Measurements from ENCODE around the gene SUGCT. TPM values are rescaled to one million over a fixed set of nuclear protein-coding genes. Genes with fewer than 3 reads are reported as not detected.

SUGCT gene
- total and polyA plus RNA-seq, 2 of the 13 experiments (the other 11 are each of a cell fraction or from before 2014, with no cell fraction given): 10.1 to 22.2 TPM

- no peaks in the 10 kb centered on the region for H3K27me3 ChIP-seq (ENCODE audit: control insufficient read depth in 1 of 2, insufficient read depth in 2 of 2, low read length in 2 of 2)
- POLR2A ChIA-PET: no interaction called here
- intact Hi-C loops (cut with micrococcal nuclease; ENCODE audit: unreplicated experiment) (no loop called here), in situ Hi-C loops (cut with HindIII; ENCODE audit: extremely low pct_ligation_motif_present, low pct_unique_long_range_greater_than_20kb) (no loop called here)
- 98% methylated on average over 2 of the region's 2 CpGs for WGBS (ENCODE audit: low lambda C conversion rate)
- no peak for DNase-seq (ENCODE audit: low spot score)
- ATAC-seq: no peak
- no peaks in the 10 kb centered on the region for H4K20me1 ChIP-seq (ENCODE audit: insufficient read depth, low read length)
- H3K4me3 ChIP-seq (replicated peaks in 1 of 3; ENCODE audit: insufficient read depth in 1 of 3, low read depth in 2 of 3, low read length in 3 of 3): no peak overlapping the region
- H2AFZ ChIP-seq (ENCODE audit: low read length): no peak overlapping the region
- no peak for FAIRE-seq
- H3K4me1 ChIP-seq (ENCODE audit: insufficient read depth, low read length): peaks cover 3% of the 10 kb centered on the region; the same call in 1 of the 2 replicates
- no TSS peak for BruUV-seq (replicated peaks)
- CTCF ChIA-PET (ENCODE audit: low intra/inter-chr PET ratio, low total read pairs): no interaction called here
- no peaks in the 10 kb centered on the region for H3K9me3 ChIP-seq (ENCODE audit: low read length)
- no peaks in the 10 kb centered on the region for H3K36me3 ChIP-seq (replicated peaks in 1 of 2; ENCODE audit: control insufficient read depth in 1 of 2, insufficient read depth in 2 of 2, low read length in 2 of 2)
- no peak overlapping the region for H3K4me2 ChIP-seq (ENCODE audit: low read depth, low read length)
- H3K9ac ChIP-seq (ENCODE audit: insufficient read depth, low read depth, low read length): no peak overlapping the region
- H3K27ac ChIP-seq (ENCODE audit: extremely low read length, insufficient read depth, low read length): no peak overlapping the region
- H3K79me2 ChIP-seq (ENCODE audit: insufficient read depth, low read length): no peaks in the 10 kb centered on the region
- TF ChIP-seq ZNF143 (CRISPR knock-in tag; IDR thresholded peaks at IDR 0.05): no peak
- TF ChIP-seq ZNF878 (CRISPR knock-in tag; IDR thresholded peaks at IDR 0.05): no peak
- TF ChIP-seq HES4 (CRISPR knock-in tag; IDR thresholded peaks at IDR 0.05; ENCODE audit: borderline replicate concordance): no peak
These were observed 587.4 kb downstream of the SUGCT start for GRCh38 chr7:40722242-40722641.

DNA sequence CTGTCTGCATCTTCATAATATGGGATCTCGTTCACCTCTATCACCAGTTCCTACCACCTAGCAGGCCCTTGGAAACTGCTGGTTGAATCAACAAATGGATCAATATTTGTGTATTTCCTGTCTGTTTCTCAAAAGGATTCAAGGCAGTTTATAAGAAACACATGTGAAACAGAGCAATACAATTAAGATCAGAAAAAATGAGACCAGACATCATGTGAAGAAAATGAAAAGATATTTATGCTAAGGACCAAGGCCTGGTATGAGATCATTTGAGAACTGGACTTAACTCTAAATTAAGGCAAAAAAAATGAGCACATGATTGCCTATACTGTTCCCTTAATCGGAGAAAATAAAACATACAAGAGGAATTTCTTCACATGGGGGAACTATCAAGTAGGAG is 589.0 kb downstream of the SUGCT start:
- WGBS (ENCODE audit: low lambda C conversion rate): 92% methylated on average over 2 of the region's 2 CpGs
- Histone ChIP-seq H3K9ac (ENCODE audit: insufficient read depth, low read depth, low read length) (no peak overlapping the region), H2AFZ (ENCODE audit: low read length) (no peak overlapping the region), H3K4me2 (ENCODE audit: low read depth, low read length) (no peak overlapping the region), H3K36me3 (replicated peaks in 1 of 2; ENCODE audit: control insufficient read depth in 1 of 2, insufficient read depth in 2 of 2, low read length in 2 of 2) (no peaks in the 10 kb centered on the region), H3K4me3 (replicated peaks in 1 of 3; ENCODE audit: insufficient read depth in 1 of 3, low read depth in 2 of 3, low read length in 3 of 3) (no peak overlapping the region), H4K20me1 (ENCODE audit: insufficient read depth, low read length) (no peaks in the 10 kb centered on the region), H3K27ac (ENCODE audit: extremely low read length, insufficient read depth, low read length) (no peak overlapping the region), H3K9me3 (ENCODE audit: low read length) (no peaks in the 10 kb centered on the region), H3K4me1 (ENCODE audit: insufficient read depth, low read length) (no peaks in the 10 kb centered on the region), H3K27me3 (ENCODE audit: control insufficient read depth in 1 of 2, insufficient read depth in 2 of 2, low read length in 2 of 2) (no peaks in the 10 kb centered on the region), H3K79me2 (ENCODE audit: insufficient read depth, low read length) (no peaks in the 10 kb centered on the region)
- intact Hi-C loops (cut with micrococcal nuclease; ENCODE audit: unreplicated experiment): no loop called here
- FAIRE-seq (no peak), ATAC-seq (no peak), DNase-seq (ENCODE audit: low spot score) (no peak)
- CTCF ChIA-PET (ENCODE audit: low intra/inter-chr PET ratio, low total read pairs): no interaction called here
- in situ Hi-C loops (cut with HindIII; ENCODE audit: extremely low pct_ligation_motif_present, low pct_unique_long_range_greater_than_20kb): no loop called here
- no TSS peak for BruUV-seq (replicated peaks)
- POLR2A ChIA-PET: no interaction called here
- no peak for TF ChIP-seq CEBPB (IDR thresholded peaks at IDR 0.05; ENCODE audit: borderline replicate concordance, low read depth, low read length)
- no peak for TF ChIP-seq PATZ1 (CRISPR knock-in tag; IDR thresholded peaks at IDR 0.05)
- TF ChIP-seq, protein P1, sequence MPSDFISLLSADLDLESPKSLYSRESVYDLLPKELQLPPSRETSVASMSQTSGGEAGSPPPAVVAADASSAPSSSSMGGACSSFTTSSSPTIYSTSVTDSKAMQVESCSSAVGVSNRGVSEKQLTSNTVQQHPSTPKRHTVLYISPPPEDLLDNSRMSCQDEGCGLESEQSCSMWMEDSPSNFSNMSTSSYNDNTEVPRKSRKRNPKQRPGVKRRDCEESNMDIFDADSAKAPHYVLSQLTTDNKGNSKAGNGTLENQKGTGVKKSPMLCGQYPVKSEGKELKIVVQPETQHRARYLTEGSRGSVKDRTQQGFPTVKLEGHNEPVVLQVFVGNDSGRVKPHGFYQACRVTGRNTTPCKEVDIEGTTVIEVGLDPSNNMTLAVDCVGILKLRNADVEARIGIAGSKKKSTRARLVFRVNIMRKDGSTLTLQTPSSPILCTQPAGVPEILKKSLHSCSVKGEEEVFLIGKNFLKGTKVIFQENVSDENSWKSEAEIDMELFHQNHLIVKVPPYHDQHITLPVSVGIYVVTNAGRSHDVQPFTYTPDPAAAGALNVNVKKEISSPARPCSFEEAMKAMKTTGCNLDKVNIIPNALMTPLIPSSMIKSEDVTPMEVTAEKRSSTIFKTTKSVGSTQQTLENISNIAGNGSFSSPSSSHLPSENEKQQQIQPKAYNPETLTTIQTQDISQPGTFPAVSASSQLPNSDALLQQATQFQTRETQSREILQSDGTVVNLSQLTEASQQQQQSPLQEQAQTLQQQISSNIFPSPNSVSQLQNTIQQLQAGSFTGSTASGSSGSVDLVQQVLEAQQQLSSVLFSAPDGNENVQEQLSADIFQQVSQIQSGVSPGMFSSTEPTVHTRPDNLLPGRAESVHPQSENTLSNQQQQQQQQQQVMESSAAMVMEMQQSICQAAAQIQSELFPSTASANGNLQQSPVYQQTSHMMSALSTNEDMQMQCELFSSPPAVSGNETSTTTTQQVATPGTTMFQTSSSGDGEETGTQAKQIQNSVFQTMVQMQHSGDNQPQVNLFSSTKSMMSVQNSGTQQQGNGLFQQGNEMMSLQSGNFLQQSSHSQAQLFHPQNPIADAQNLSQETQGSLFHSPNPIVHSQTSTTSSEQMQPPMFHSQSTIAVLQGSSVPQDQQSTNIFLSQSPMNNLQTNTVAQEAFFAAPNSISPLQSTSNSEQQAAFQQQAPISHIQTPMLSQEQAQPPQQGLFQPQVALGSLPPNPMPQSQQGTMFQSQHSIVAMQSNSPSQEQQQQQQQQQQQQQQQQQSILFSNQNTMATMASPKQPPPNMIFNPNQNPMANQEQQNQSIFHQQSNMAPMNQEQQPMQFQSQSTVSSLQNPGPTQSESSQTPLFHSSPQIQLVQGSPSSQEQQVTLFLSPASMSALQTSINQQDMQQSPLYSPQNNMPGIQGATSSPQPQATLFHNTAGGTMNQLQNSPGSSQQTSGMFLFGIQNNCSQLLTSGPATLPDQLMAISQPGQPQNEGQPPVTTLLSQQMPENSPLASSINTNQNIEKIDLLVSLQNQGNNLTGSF (CRISPR knock-in tag; IDR thresholded peaks at IDR 0.05): no peak
- TF ChIP-seq DPF2 (CRISPR knock-in tag; IDR thresholded peaks at IDR 0.05; ENCODE audit: borderline replicate concordance, low read depth): no peak
- TF ChIP-seq ZFP36L2 (CRISPR knock-in tag; IDR thresholded peaks at IDR 0.05): no peak
- no peak for TF ChIP-seq NAIF1 (CRISPR knock-in tag; IDR thresholded peaks at IDR 0.05; ENCODE audit: borderline replicate concordance)
- no peak for TF ChIP-seq ZC3H4 (CRISPR knock-in tag; IDR thresholded peaks at IDR 0.05; ENCODE audit: borderline replicate concordance)
- no peak for TF ChIP-seq ZNF558 (CRISPR knock-in tag; IDR thresholded peaks at IDR 0.05; ENCODE audit: borderline replicate concordance)
- no peak for TF ChIP-seq ZNF572 (CRISPR knock-in tag; IDR thresholded peaks at IDR 0.05)
